Measurements from ENCODE around the gene ZNF385B.

The ZNF385B gene

DNA sequence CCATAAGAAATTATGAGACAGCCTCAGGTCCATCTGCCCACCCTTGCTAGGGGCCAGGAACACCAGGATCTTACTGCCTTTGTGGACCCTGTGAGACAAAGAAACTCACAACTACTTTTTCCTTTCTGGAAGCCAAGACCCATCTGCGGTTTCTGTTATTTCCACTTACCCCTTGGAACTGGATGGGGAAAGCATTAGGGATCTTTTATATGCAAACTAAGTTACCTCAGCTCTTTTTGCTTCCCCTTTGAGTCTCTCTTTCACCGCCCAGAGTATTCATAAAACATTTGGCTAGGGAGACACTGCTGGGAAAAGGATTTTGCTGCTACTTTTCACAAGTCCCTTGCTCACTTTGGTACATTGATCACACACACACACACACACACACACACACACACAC is 95.7 kb downstream of the ZNF385B start:
- no peaks in the 10 kb centered on the region for H3K27me3 ChIP-seq (ENCODE audit: low read depth, low read length)
- no peaks in the 10 kb centered on the region for H4K20me1 ChIP-seq (ENCODE audit: insufficient read depth, low read length)
- H2AFZ ChIP-seq (ENCODE audit: low read depth, low read length): no peak overlapping the region
- H3K4me3 ChIP-seq (ENCODE audit: low read length): no peak overlapping the region
- no peak overlapping the region for H3K9ac ChIP-seq (ENCODE audit: low read length)
- TF ChIP-seq EZH2phosphoT487 (IDR thresholded peaks at IDR 0.05; ENCODE audit: low read depth): no peak
- H3K9me3 ChIP-seq (ENCODE audit: insufficient read depth, low read length): no peaks in the 10 kb centered on the region
- no peak overlapping the region for H3K27ac ChIP-seq (ENCODE audit: low read length)
- no peaks in the 10 kb centered on the region for H3K36me3 ChIP-seq (replicated peaks; ENCODE audit: low read depth, low read length)
- H3K79me2 ChIP-seq (ENCODE audit: low read length): no peaks in the 10 kb centered on the region
- no peak overlapping the region for H3K4me2 ChIP-seq (ENCODE audit: low read length)
- H3K4me1 ChIP-seq (ENCODE audit: low read length): peaks cover 15% of the 10 kb centered on the region

DNA sequence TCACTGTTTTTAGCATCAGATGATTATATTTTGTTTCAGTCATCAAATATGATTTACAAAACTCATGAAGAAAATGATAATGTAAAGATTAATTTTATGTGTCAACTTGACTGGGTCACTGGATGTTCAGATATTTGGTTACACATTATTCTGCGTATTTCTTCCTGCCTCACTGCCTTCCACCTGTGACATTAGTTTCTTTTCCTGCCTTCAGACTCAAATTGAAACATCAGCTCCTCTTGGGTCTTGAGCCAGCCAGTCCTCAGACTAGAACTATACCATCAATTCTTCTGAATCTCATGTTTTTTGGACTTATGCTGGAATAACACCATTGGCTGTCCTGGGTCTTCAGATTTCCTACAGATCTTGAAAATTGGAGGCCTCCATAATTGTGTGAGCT is 96.7 kb downstream of the ZNF385B start:
- H3K9ac ChIP-seq (ENCODE audit: low read length): no peak overlapping the region
- no peak overlapping the region for H2AFZ ChIP-seq (ENCODE audit: low read depth, low read length)
- no peaks in the 10 kb centered on the region for H4K20me1 ChIP-seq (ENCODE audit: insufficient read depth, low read length)
- H3K27ac ChIP-seq (ENCODE audit: low read length): no peak overlapping the region
- H3K9me3 ChIP-seq (ENCODE audit: insufficient read depth, low read length): no peaks in the 10 kb centered on the region
- no peak overlapping the region for H3K4me3 ChIP-seq (ENCODE audit: low read length)
- H3K4me1 ChIP-seq (ENCODE audit: low read length): peaks cover 15% of the 10 kb centered on the region
- H3K79me2 ChIP-seq (ENCODE audit: low read length): no peaks in the 10 kb centered on the region
- no peak for TF ChIP-seq CTCF (IDR thresholded peaks at IDR 0.05; ENCODE audit: low read depth, low read length)
- H3K27me3 ChIP-seq (ENCODE audit: low read depth, low read length): no peaks in the 10 kb centered on the region
- no peaks in the 10 kb centered on the region for H3K36me3 ChIP-seq (replicated peaks; ENCODE audit: low read depth, low read length)
- H3K4me2 ChIP-seq (ENCODE audit: low read length): no peak overlapping the region

DNA sequence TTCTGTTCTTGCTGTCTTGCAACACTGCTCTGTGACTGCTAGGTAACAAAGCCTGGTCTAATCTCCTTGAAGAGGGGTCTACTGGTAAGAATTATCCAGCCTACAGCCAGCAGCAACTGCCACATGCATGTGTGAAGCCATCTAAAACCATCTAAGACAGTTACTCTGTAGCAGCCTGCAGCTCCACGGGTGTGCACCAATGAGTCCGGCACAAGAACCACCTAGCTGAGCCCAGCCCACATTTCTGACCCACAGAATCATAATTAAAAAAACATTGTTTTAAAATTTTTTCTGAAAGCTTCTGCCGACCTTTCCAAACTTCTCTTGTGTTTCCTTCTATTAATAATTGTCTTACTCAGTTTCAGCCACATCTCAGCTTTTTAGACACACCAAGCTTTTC is 102.8 kb downstream of the ZNF385B start:
- no peaks in the 10 kb centered on the region for H3K27me3 ChIP-seq (ENCODE audit: low read depth, low read length)
- H3K9me3 ChIP-seq (ENCODE audit: insufficient read depth, low read length): no peaks in the 10 kb centered on the region
- H4K20me1 ChIP-seq (ENCODE audit: insufficient read depth, low read length): no peaks in the 10 kb centered on the region
- H3K4me1 ChIP-seq (ENCODE audit: low read length): no peaks in the 10 kb centered on the region
- H3K36me3 ChIP-seq (replicated peaks; ENCODE audit: low read depth, low read length): no peaks in the 10 kb centered on the region
- H2AFZ ChIP-seq (ENCODE audit: low read depth, low read length): no peak overlapping the region
- no peak overlapping the region for H3K4me2 ChIP-seq (ENCODE audit: low read length)
- no peak overlapping the region for H3K27ac ChIP-seq (ENCODE audit: low read length)
- TF ChIP-seq CTCF (IDR thresholded peaks at IDR 0.05; ENCODE audit: low read depth, low read length): no peak
- H3K4me3 ChIP-seq (ENCODE audit: low read length): no peak overlapping the region
- no peaks in the 10 kb centered on the region for H3K79me2 ChIP-seq (ENCODE audit: low read length)
- no peak overlapping the region for H3K9ac ChIP-seq (ENCODE audit: low read length)

GRCh38 chr2:179751163-179751809 is 110.1 kb downstream of the ZNF385B start:
- peak; percentile 81 for TF ChIP-seq CTCF (IDR thresholded peaks at IDR 0.05; ENCODE audit: low read depth, low read length)
- TF ChIP-seq EZH2phosphoT487 (IDR thresholded peaks at IDR 0.05; ENCODE audit: low read depth): no peak
- no peaks in the 10 kb centered on the region for H3K9me3 ChIP-seq (ENCODE audit: insufficient read depth, low read length)
- H3K27ac ChIP-seq (ENCODE audit: low read length): no peak overlapping the region
- no peaks in the 10 kb centered on the region for H3K79me2 ChIP-seq (ENCODE audit: low read length)
- peaks cover under 1% of the 10 kb centered on the region; the same call in 1 of the 2 replicates for H3K4me1 ChIP-seq (ENCODE audit: low read length)
- no peak overlapping the region for H3K4me3 ChIP-seq (ENCODE audit: low read length)
- H3K36me3 ChIP-seq (replicated peaks; ENCODE audit: low read depth, low read length): no peaks in the 10 kb centered on the region
- no peak overlapping the region for H2AFZ ChIP-seq (ENCODE audit: low read depth, low read length)
- H3K4me2 ChIP-seq (ENCODE audit: low read length): no peak overlapping the region
- no peaks in the 10 kb centered on the region for H4K20me1 ChIP-seq (ENCODE audit: insufficient read depth, low read length)
- no peak overlapping the region for H3K9ac ChIP-seq (ENCODE audit: low read length)
- no peaks in the 10 kb centered on the region for H3K27me3 ChIP-seq (ENCODE audit: low read depth, low read length)
